ENCODE results near the gene MUC5AC. TPM values are rescaled to one million over a fixed set of nuclear protein-coding genes. Genes with fewer than 3 reads are reported as not detected.

Gene MUC5AC
- total and polyA plus RNA-seq, 2 experiments from 2014 or later = not detected

DNA sequence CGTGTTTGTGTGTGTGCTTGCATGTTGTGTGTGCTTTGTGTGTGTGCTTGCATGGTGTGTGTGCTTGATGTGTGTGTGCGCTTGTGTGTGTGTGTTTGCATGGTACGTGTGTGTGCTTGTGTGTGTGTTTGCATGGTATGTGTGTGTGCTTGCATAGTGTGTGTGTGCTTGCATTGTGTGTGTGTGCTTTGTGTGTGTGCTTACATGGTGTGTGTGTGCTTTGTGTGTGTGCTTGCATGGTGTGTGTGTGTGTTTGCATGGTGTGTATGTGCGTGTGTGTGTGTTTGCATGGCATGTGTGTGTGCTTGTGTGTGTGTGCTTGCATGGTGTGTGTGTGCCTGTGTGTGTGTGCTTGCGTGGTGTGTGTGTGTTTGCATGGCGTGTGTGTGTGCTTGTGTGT lies 10.0 kb upstream of the MUC5AC start:
- Histone ChIP-seq H3K4me2 (ENCODE audit: unreplicated experiment) (no peak overlapping the region), H3K9me2 (ENCODE audit: insufficient read depth) (no peaks in the 10 kb centered on the region), H2AFZ (no peak overlapping the region), H3K9me3 (ENCODE audit: low read depth) (peaks cover 5% of the 10 kb centered on the region), H3K4me3 (no peak overlapping the region), H3K4me1 (ENCODE audit: insufficient read depth) (no peaks in the 10 kb centered on the region), H4K20me1 (ENCODE audit: insufficient read depth) (no peaks in the 10 kb centered on the region), H3K27ac (no peak overlapping the region), H3F3A (ENCODE audit: insufficient read depth) (no peaks in the 10 kb centered on the region), H3K79me2 (ENCODE audit: insufficient read depth) (no peaks in the 10 kb centered on the region), H3K27me3 (replicated peaks; ENCODE audit: insufficient read depth) (peaks cover 6% of the 10 kb centered on the region), H3K36me3 (ENCODE audit: low read depth) (no peaks in the 10 kb centered on the region), H3K9ac (no peak overlapping the region)
- WGBS, 2 experiments (ENCODE audit: low coverage in 1 of 2, low lambda C conversion rate in 2 of 2, missing lambda C conversion rate in 2 of 2) = 70 to 79% methylated on average over 4 to 6 of the region's 6 CpGs
- in situ Hi-C loops (cut with MboI) = loop anchor here (5.0 kb wide), 1 partner anchor 50 kb away; no protein-coding TSS in a partner anchor
- DNase-seq = no peak
- no peak for TF ChIP-seq EZH2 (IDR thresholded peaks at IDR 0.05; ENCODE audit: insufficient read depth, poor library complexity, severe bottlenecking)
- no peak for TF ChIP-seq EZH2phosphoT487 (IDR thresholded peaks at IDR 0.05; ENCODE audit: insufficient read depth, low read depth)

DNA sequence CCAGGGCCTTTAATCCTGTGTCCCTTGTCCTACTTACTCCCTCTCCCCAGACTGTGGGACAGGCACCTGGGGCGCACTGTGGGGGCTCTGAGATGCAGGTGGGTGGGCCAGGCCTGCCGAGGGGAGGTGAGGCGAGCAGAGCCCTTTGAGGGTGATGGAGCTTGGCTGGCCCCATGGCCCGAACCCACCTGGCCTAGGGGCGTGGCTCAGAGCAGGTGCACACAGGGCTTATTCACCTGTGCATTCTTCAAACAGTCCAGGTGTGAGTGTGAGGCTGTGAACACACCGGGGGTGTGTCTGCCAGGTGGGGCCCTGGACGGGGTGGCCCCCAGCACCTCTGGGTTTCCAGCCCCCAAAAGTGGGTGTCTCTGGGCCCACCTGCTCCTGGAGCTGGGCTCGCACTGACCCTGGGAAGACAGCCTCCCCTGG lies 9.0 kb upstream of the MUC5AC start:
- no peak for DNase-seq
- in situ Hi-C loops (cut with MboI) = loop anchor here (5.0 kb wide), 1 partner anchor 49 kb away; no protein-coding TSS in a partner anchor
- 62 to 64% methylated on average over 7 to 8 of the region's 8 CpGs for WGBS, 2 experiments (ENCODE audit: low coverage in 1 of 2, low lambda C conversion rate in 2 of 2, missing lambda C conversion rate in 2 of 2)

DNA sequence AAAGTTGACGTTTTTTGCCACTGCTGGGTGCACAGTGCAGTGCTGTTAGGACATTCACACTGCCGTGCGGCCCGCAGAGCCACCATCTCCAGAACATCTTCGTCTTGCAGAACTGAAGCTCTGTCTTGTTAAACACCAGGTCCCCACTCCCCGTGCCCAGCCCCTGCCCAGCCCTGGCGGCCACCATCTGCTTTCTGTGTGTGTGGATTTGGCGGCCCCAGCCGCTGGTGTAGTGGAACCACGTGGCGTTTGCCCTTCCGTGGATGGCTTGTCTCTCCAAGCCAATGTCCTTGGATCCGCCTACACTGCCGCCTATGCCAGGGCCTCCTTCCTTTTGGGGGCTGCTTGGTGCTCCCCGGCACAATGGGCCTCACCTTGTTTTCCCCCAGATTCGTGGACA lies 8.2 kb upstream of the MUC5AC start:
- no peaks in the 10 kb centered on the region for H3K9me2 ChIP-seq (ENCODE audit: insufficient read depth)
- H3K9ac ChIP-seq = no peak overlapping the region
- no peaks in the 10 kb centered on the region for H3K79me2 ChIP-seq (ENCODE audit: insufficient read depth)
- no peaks in the 10 kb centered on the region for H3K36me3 ChIP-seq (ENCODE audit: low read depth)
- in situ Hi-C loops (cut with MboI) = loop anchor here (5.0 kb wide), 1 partner anchor 48 kb away; no protein-coding TSS in a partner anchor
- no peaks in the 10 kb centered on the region for H3K9me3 ChIP-seq (ENCODE audit: low read depth)
- H3F3A ChIP-seq (ENCODE audit: insufficient read depth) = no peaks in the 10 kb centered on the region
- peaks cover 8% of the 10 kb centered on the region; the same call in 1 of the 2 replicates for H3K4me1 ChIP-seq (ENCODE audit: insufficient read depth)
- TF ChIP-seq EZH2phosphoT487 (IDR thresholded peaks at IDR 0.05; ENCODE audit: insufficient read depth, low read depth) = no peak
- no peak for TF ChIP-seq EZH2 (IDR thresholded peaks at IDR 0.05; ENCODE audit: insufficient read depth, poor library complexity, severe bottlenecking)
- DNase-seq = no peak
- WGBS, 2 experiments (ENCODE audit: low coverage in 1 of 2, low lambda C conversion rate in 2 of 2, missing lambda C conversion rate in 2 of 2) = 65 to 66% methylated on average over 16 of the region's 16 CpGs
- peaks cover 6% of the 10 kb centered on the region; the same call in 1 of the 2 replicates for H3K27me3 ChIP-seq (replicated peaks; ENCODE audit: insufficient read depth)
- no peak overlapping the region for H3K4me2 ChIP-seq (ENCODE audit: unreplicated experiment)
- no peak overlapping the region for H3K27ac ChIP-seq
- no peak overlapping the region for H2AFZ ChIP-seq
- no peak overlapping the region for H3K4me3 ChIP-seq
- no peaks in the 10 kb centered on the region for H4K20me1 ChIP-seq (ENCODE audit: insufficient read depth)

More for the DNA sequence above, 9.0 kb upstream of the MUC5AC start:
- TF ChIP-seq EZH2 (IDR thresholded peaks at IDR 0.05; ENCODE audit: insufficient read depth, poor library complexity, severe bottlenecking) (no peak), EZH2phosphoT487 (IDR thresholded peaks at IDR 0.05; ENCODE audit: insufficient read depth, low read depth) (no peak)
- no peak overlapping the region for H3K4me2 ChIP-seq (ENCODE audit: unreplicated experiment)
- peaks cover 5% of the 10 kb centered on the region for H3K9me3 ChIP-seq (ENCODE audit: low read depth)
- H3F3A ChIP-seq (ENCODE audit: insufficient read depth) = no peaks in the 10 kb centered on the region
- H2AFZ ChIP-seq = no peak overlapping the region
- peaks cover 3% of the 10 kb centered on the region; the same call in 1 of the 2 replicates for H3K4me1 ChIP-seq (ENCODE audit: insufficient read depth)
- H3K9me2 ChIP-seq (ENCODE audit: insufficient read depth) = no peaks in the 10 kb centered on the region
- H3K27me3 ChIP-seq (replicated peaks; ENCODE audit: insufficient read depth) = peaks cover 6% of the 10 kb centered on the region
- H3K79me2 ChIP-seq (ENCODE audit: insufficient read depth) = no peaks in the 10 kb centered on the region
- no peaks in the 10 kb centered on the region for H4K20me1 ChIP-seq (ENCODE audit: insufficient read depth)
- no peak overlapping the region for H3K27ac ChIP-seq
- H3K9ac ChIP-seq = no peak overlapping the region
- H3K4me3 ChIP-seq = no peak overlapping the region
- H3K36me3 ChIP-seq (ENCODE audit: low read depth) = no peaks in the 10 kb centered on the region

DNA sequence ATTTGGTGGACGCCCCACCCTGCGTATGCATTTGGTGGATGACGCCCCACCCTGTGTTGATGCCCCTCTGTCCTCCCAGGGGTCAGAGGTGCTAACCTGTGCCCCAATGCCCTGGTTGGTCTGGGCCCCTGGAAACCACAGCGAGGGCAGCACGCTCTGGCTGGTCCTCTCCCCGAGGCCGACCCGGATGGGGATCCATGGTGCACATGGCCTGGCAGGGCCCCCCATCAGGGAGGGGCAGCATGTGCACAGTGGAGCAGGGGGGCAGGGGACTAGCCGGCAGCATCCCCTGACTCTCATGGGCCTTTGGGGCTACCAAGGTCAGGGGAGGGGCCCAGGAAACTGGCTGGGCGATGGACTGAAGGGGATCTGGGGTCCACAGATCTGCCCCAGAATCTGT lies 7.6 kb upstream of the MUC5AC start:
- TF ChIP-seq EZH2 (IDR thresholded peaks at IDR 0.05; ENCODE audit: insufficient read depth, poor library complexity, severe bottlenecking) = no peak
- no peak for TF ChIP-seq EZH2phosphoT487 (IDR thresholded peaks at IDR 0.05; ENCODE audit: insufficient read depth, low read depth)
- no peaks in the 10 kb centered on the region for H3K36me3 ChIP-seq (ENCODE audit: low read depth)
- no peaks in the 10 kb centered on the region for H4K20me1 ChIP-seq (ENCODE audit: insufficient read depth)
- H2AFZ ChIP-seq = no peak overlapping the region
- H3K4me3 ChIP-seq = no peak overlapping the region
- peaks cover 2% of the 10 kb centered on the region; the same call in 1 of the 2 replicates for H3K27me3 ChIP-seq (replicated peaks; ENCODE audit: insufficient read depth)
- H3K4me2 ChIP-seq (ENCODE audit: unreplicated experiment) = no peak overlapping the region
- peaks cover 8% of the 10 kb centered on the region; the same call in 1 of the 2 replicates for H3K4me1 ChIP-seq (ENCODE audit: insufficient read depth)
- no peaks in the 10 kb centered on the region for H3K9me3 ChIP-seq (ENCODE audit: low read depth)
- H3K9me2 ChIP-seq (ENCODE audit: insufficient read depth) = no peaks in the 10 kb centered on the region
- H3K27ac ChIP-seq = no peak overlapping the region
- H3K79me2 ChIP-seq (ENCODE audit: insufficient read depth) = no peaks in the 10 kb centered on the region
- 71 to 72% methylated on average over 8 to 10 of the region's 10 CpGs for WGBS, 2 experiments (ENCODE audit: low coverage in 1 of 2, low lambda C conversion rate in 2 of 2, missing lambda C conversion rate in 2 of 2)
- no peak overlapping the region for H3K9ac ChIP-seq
- in situ Hi-C loops (cut with MboI) = no loop called here
- peaks cover 2% of the 10 kb centered on the region for H3F3A ChIP-seq (ENCODE audit: insufficient read depth)
- DNase-seq = no peak

Measured in GM23248 (cell line).